GM19035 (cell line): ENCODE results near the gene ZNF385B.

ENCODE experiments used
- ATAC-seq: cut with Tn5 transposase; IDR thresholded peaks from one replicate; pipeline ENCODE4 v1.9.1; 2021; ENCODE audit not compliant: unreplicated experiment

ZNF385B gene

DNA sequence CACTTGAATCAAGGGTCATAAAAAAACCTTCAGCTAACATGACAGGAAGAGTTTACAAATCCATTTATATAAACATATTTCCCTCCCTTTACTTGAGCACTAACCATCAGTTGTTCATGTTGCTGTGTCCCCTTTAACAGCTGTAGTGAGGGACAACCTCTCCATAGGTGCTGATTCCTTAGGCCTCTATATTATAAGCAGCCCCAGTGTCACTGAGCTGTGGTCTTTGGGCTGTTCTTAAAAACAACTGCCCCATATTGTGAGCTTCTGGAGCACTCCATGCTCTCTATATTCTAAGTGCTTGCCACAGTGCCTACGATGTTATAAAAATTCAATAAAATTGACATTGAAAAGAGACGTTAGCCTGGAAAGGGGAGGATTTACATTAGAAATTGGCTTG is 175.3 kb downstream of the ZNF385B start:
- no peak for ATAC-seq

DNA sequence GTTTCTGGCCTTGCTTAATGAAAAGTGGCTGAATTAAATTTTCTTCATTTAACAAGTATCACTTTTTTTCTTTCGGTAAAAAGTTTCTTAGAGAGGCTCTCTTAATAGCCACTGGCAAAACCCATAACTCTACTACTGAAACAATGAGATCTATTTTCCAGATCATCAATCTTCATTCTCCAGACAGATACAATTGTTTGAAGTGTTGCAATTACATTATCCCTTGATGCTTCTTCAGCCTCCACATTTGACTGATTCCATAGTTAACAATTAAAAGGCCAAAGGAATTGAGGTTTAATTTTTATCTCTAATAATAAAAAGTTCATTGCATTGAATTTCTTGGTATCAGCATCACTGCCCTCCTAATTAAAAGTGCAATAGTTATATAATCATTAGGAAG is 176.3 kb downstream of the ZNF385B start:
- no peak for ATAC-seq

DNA sequence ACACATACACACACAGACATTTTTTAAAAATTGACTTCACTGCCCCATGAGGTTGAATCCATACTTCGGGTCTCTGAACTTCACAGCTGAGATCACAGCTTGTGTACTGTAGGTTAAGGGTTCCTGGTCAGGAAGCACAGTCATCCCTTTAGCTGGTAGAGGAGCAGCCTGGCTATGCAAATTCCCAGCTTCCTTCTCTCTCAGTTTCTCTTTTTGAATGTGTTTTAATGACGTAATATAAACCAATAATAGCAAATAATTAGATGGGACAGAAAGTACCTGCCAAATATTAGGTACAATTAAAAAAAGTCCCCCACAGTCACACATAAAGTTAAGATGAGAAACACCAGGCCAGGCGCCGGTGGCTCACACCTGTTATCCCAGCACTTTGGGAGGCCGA is 178.7 kb downstream of the ZNF385B start:
- no peak for ATAC-seq

DNA sequence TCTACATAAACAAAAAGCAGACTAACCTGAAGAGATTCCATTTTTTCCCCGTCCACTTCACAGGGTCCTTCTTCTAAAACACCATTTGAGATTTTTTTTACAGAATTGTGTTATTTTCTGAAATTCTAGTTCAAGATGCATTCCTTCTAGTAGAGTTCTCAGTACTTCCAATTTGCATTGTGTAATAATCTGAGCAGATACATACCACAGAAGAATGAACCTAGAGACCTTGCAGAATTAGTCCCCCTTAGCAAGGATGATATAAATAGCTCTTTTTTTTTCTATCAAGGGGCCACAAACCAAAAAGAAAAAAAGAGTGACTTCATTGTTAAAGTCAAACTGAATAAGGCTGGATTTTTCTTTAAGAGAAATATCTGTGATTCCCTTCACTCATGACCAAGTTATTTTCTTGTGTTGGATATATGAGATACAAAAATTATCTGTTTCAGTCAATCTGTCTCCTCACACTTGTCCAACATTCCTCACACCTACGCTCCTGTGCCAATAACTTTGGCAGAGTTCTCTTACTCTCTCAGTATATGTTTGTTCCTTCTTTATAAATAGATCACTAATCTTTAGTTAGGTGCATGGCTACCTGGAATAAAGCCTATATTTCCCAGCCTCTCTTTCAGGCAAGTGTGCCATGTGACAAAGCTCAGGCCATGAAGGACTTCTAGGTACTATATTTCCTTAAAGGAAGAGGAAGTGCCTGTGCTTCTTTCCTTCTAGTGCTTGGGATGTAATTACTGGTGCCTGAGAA is 183.5 kb downstream of the ZNF385B start:
- ATAC-seq: no peak

DNA sequence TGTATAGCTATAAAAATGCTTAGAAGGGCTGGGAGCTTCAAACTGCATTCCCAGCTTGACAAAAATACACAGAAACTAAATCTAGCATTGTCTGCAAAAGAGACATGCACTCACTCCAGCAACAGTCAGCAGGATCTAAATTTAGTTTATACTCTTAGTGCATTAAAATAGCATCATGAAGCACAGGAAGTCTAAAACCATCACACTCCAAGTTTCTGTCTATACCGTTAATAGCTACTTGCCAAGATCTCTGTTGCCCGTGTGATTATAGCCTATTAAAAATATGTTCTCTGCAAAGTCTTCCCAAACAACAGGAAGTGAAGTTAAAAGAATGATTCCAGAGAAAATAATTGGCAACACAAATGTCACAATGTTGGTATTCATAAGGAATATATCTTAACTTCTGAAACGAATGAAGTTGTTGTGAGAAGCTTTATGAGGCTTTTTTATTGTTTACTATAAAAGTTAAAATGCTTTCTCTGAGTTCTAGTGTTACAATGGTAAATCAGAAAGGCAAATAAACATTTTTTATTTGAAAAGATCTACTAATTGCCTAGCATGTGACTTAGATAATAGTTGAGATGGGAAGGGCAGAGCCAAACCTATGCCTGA is 184.2 kb downstream of the ZNF385B start:
- ATAC-seq: no peak

DNA sequence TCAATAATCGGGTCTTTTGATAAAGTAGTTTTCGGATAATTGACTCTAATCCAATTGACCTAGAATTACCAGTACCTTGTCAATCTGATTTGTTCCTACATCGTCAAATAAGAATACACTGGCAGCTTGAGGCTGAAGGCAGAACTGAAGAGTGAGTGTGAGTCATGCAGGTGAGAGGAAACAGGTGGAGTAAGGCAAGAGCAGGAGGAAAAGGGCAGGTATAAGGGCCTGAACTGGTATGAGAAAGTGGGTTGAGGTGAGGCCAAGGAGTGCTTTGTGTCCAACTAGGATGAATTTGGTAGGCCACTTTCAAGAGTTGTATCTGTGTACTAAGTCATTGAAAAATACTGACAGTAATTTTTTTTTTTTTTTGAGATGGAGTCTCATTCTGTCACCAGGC is 186.0 kb downstream of the ZNF385B start:
- no peak for ATAC-seq

DNA sequence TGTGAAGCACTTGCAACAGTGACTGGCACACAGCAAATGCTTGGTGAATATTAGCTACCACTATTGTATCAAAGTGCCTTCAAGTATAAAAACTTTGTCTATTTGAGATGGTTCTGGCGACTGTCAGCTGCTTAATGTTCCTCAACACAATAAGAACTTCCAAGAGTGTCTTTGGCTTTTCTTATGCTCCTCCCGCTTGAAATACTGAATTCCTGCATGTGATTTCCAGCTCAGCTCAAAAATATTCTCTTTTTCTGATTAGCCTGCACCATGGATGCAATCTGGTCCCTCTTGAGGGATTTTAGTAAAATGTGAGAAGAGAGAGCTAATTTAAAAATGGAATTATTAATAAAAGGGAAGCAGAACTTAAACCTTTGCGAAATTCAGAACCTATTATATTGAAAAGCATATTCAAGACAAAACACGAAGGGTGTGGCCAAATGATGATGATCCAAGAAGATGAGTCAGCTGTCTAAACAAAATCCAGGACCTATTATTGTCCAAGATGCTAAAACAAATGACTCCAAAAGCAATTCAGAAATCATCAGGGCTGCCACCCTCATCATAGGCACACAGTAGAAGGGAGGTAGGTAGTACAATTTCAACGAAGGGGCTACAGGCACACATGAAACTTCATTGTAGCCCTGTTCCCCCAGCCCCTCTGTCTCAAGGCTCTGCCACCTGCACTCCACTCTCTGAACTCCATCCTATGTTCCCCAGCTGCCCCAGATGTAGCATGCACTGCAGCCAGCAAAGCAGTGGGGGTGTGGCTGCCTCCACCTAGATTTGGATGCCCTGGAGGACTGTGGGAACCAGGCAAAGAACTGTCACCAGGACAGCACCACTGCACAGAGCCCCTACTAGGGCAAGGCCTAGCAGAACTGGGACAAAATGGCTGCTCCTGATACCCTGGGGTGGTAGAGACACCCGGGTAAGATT is 190.1 kb downstream of the ZNF385B start:
- no peak for ATAC-seq

DNA sequence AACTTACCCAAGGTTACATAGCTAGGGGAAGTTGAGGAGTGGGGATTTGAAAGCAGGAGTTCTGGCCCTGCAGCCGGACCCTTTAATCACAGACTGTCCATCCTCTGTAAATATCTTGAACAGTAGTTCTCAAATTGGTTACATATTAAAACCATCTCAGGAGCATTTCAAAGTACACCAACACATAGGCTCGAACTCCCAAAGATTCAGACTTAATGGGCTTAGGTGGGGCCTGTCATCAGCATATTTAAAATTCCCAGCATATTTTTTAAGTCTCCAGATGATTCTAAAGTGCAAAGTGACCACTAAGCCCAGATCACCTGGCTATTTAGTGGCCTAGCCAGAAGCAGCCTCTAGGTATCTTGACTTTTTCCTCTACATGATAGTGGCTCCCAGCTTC is 192.2 kb downstream of the ZNF385B start:
- no peak for ATAC-seq

DNA sequence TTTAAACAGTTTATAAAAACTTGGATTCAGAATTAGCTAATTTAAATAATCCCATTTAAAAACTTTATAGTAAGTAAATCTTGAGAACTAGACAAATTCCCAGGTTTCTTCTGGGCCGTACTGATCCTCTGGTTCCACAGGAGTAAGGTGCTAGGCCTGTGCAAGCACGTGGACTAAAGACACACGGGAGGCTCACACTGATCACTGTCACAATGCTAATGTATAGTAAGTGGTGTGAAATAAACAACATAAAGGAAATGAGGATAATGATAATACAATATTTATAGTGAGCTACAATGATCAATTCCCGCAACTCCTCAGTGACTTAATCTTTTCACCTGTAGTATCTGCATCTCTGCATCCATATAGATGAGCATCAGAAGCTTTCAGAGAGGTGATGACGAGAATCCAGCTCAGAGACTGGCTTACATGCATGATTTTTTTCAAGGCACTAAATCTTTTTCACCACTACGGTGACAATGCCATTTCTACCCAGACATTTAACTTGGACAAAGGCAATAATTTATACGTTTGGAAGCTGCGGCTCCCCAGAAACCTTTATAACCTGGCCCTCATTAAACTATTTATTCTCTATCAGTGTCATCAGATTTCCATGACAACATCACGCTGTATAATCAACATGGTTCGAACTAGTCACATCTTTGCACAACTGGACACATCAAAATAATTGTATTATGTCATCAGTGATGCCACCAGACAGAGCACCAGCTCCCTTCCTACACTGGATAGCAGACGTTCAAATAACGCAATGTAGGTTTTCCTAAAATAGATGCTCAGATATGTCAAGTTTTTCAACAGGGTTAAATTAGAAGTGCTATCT is 196.2 kb downstream of the ZNF385B start:
- ATAC-seq: no peak

DNA sequence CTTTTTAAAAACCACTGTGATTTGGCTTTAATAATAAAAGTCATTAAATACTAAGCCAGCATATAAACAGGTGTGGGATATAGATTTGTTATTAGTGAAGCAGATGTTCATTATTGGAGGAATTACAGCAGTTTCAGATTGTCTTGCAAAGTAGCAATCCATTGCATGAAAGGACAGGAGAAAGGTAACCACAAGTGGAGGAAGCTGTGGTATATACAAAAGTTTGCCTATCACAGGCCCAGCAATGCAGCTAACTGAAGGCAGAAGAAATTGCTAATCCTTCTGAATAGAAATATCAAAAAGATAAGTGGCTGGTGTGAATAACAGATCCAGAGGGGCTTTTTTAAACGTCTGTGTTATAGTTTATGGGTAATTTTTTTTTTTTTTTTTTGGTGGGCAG is 199.4 kb downstream of the ZNF385B start:
- ATAC-seq: no peak

DNA sequence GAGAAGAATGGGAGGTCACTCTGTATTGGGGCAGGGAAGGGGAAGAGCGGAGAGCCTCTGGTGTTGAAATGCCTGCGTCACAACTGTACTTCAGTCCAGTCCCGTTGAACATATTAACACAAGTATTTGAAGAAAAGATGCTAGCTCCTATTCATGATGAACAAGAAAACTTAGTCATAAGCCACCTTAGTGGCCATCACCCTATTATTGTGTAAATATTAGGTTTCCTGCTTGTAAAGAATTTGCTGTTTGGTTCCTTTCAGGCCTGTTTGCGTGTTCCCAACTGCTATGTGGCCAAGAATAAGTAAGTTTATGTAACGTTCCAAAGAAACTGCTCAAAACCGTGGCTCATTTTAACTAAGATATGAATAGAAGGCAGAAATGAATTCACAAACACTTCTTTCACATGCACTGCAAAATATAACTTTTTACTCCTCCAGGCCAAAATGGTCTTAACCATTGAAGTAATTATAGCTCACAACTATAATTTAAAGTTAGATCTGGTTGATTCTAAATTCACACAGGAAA is 204.3 kb downstream of the ZNF385B start:
- no peak for ATAC-seq

DNA sequence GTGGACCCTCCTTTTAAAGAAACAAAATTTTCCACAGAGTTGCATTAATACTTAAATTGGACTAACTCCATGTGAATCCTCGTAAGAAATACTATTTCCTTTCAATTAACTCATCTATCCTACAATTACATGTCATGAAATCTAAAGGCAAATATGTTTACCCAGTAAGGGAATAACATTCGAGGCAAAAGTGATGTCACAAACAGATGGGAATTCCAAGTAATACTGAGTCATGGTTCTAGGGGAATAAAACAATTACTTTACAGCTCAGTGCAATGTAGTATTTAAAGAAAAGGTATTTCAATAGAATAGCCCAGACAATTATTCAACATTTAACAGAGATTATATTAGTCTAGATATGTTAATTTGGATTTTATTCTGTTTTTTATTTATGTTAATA is 205.8 kb downstream of the ZNF385B start:
- ATAC-seq: no peak

DNA sequence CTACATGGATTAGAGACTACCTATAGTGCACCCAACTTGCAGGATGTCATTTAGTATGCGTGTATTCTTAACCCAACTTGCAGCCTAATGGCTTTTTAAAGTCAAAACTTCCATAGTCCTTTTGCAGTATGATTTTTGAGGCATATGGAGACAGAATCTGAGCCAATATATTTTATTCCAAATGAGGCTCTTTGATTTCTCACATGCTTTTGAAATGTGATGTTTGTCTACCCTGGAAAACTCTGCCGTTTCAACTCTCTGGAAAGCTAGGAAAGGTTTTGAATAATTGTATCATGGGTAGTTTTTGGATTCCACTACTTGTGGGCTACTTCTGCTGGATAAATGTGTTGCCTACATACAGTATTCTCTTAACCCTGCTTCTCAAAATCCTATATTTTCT is 206.6 kb downstream of the ZNF385B start:
- no peak for ATAC-seq

DNA sequence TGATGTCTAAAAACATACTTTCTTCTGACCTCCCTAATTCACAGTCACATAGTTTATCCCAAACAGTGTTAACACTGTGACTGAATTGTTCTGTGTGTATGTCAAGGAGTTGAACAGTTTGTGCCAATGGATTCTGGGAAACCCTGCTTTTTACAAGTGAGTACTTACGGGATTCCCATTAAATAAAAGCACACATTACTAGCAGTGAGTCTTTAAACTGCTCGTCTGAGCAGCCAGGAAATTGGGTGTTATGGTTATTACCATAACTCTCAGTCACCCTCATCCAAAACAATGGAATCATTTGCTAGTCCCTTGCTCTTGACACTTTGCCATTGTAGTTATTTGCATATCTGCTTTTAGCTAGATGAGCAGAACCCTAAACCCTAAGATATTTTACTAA is 209.1 kb downstream of the ZNF385B start:
- ATAC-seq: no peak

DNA sequence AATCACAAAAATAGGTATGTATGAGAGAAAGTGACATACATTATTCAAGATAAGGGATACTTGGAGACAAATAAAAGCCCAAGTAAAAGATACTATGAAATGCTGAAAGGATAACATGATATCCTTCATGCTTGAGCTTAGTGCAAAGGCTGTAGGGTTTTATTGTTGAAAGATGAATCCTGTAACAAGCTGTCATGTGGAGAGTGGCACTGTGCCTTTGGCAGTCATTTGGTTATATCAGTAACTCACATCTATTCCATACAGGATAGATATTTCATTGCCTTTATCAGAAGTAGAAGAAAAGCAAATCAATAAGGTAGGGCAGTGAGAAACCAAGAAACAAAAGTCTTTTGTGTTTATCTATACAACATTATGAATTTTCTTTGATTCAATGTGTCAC is 211.0 kb downstream of the ZNF385B start:
- ATAC-seq: no peak

DNA sequence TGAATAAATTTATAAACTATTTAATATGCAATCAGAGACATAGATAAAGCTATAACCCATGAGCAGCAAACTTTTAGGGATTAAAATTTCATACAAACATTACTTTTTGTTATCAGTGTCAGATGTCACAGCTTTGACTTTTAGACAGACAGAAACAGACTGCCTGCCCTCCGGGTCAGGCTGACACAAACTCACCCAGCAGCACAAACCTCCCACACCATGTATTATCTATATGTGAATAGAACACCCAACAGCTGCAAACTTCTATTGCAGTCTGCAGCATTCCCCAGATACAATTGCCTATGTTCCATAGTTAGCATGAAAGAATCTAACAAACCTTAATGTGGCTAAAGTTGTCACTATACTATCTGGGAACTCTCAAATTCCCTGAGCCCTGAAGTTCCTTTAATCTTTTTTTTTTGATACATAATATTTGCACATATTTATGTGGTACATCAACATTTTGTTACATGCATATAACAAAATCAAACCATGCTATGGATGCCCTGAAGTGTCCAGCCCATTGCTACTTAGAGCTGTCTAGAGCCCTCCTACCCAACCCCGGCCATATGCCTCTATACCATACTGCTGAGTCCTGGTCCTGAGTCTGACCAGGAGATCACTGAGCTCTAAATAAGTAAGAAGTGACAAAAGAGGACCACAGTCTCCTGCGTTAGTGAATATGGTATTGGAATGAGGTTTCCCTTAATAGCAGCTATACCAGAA is 214.4 kb downstream of the ZNF385B start:
- ATAC-seq: no peak

DNA sequence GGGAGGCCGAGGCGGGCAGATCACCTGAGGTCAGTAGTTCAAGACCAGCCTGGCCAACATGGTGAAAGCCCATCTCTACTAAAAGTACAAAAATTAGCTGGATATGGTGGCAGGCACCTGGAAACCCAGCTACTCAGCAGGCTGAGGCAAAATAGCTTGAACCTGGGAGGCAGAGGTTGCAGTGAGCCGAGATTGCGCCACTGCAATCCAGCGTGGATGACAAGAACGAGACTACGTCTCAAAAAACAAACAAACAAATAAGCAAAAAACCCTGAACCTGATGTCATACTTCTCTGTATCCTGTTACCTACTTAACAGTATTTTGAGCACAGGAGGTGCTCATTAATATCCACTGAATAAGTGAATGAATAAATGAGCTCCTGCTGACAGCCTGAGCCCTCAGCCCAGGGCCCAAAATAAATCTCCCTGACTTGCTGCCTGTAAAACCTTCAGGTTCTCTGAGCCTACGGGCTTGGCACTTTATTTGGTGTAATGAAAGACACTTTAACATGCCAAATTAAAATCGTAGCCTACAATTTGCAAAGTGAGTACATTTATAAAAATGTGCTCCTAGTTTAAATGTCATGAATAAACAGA is 215.1 kb downstream of the ZNF385B start:
- no peak for ATAC-seq

DNA sequence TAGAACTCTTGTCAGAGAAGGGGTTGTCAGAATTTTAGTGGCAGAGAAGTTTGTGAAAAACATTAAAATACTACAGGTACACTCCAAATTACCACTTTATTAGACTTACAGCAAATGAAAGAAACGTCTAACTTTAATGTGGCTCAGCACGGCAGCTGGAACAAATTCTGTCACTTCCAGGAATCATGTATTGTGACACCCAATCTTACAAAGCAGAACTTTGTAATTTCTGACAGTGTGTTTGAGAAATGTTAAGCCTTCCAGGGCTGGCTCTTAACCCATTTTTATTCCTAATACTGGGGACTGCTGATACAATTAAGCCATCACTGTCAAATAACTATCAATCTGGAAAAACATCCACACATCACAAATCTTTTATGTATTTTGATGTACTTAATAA is 216.4 kb downstream of the ZNF385B start:
- no peak for ATAC-seq

DNA sequence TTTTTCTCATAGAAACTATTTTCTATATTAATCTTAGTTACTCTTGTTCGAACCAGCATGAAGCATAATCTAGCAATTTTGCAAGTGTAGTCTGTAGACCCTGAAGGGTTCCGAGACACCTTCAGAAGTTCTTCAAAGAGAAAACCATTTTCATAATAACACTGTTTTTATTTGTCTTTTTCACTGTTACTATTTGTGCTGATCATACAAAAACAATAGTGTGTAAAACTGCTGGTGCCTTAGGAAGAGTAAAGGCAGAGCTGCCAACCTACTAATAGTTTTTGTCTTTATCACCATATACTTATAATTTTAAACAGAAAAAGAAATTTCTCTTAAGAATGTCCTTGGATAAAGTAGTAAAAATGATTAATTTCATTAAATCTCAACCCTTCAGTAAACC is 218.9 kb downstream of the ZNF385B start:
- no peak for ATAC-seq

DNA sequence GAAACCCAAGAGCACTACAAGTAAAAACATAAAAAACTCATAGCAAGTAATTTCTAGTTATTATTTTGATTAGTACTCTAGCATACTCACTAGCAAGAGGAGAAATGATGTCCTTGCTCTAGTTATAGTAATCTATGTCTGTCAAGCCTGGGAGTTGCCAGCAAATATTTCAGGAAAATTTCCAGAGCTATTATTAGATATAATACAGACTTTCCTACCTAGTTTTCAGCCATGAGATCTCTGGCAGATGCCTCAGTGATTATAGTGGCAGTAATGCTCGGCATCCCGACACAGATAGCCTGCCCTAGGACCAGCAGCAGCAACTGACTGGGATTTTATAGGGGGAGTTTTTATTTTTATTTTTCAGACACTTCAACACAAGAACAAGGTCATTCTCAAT is 224.4 kb downstream of the ZNF385B start:
- ATAC-seq: no peak
